ENCODE measurements around the gene ORC6.

Gene ORC6, protein sequence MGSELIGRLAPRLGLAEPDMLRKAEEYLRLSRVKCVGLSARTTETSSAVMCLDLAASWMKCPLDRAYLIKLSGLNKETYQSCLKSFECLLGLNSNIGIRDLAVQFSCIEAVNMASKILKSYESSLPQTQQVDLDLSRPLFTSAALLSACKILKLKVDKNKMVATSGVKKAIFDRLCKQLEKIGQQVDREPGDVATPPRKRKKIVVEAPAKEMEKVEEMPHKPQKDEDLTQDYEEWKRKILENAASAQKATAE

DNA sequence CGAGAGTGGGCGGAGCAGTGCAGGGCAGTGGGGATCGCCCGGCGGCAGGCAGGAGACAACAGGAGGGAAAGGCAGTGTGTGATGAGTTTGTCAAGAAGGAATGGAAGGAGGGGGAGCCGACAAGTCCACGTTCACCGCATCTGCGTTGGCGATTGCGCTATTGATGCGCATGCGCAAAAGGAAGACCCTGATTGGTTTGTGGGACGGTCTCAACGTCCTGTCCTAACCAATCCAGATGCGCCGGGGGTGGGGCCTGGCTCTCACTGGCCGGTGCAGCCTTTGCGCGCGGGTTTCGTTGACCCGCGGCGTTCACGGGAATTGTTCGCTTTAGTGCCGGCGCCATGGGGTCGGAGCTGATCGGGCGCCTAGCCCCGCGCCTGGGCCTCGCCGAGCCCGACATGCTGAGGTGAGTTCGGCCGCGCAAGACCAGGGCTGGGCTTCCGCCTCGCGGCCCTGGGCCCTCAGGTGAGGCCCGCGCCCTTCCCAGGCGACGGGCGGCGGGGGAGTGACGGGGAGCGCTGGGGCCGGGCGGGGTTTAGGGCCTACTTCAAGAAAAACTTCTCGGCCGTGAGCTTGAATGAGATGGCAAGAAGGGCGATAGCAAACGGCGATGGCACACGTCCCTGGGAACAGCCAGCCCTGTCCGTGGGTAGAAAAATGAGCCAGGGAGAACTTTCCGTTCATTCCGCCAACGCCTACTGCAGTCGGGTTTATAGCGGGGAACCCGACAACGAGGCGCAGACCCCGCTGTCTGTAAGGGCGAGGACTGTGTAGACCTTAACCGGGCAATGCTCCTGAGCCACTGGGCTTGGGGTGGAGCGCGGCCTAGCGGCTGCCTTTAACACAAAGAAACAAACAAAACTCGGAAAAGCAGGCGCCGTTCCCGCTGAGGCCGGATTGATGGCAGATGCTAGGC, at the start of gene ORC6:
ORC6 (plus strand) TSS at position 295 of the 916 bp plus-strand sequence; CDS start at position 342, 47 bp downstream.
- H3K4me3 ChIP-seq (ENCODE audit: control insufficient read depth, low read depth, low read length) = peak within 1 kb of the TSS; percentile 92
- TF ChIP-seq, protein P1, sequence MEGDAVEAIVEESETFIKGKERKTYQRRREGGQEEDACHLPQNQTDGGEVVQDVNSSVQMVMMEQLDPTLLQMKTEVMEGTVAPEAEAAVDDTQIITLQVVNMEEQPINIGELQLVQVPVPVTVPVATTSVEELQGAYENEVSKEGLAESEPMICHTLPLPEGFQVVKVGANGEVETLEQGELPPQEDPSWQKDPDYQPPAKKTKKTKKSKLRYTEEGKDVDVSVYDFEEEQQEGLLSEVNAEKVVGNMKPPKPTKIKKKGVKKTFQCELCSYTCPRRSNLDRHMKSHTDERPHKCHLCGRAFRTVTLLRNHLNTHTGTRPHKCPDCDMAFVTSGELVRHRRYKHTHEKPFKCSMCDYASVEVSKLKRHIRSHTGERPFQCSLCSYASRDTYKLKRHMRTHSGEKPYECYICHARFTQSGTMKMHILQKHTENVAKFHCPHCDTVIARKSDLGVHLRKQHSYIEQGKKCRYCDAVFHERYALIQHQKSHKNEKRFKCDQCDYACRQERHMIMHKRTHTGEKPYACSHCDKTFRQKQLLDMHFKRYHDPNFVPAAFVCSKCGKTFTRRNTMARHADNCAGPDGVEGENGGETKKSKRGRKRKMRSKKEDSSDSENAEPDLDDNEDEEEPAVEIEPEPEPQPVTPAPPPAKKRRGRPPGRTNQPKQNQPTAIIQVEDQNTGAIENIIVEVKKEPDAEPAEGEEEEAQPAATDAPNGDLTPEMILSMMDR (IDR thresholded peaks at IDR 0.05; ENCODE audit: control insufficient read depth, insufficient read depth, low read depth, low read length, missing control alignments) = peak; percentile 68
- peak; percentile 82 for DNase-seq (ENCODE audit: low read depth)

- DNase-seq (ENCODE audit: low read depth) = no peak
- no peak overlapping the region for H3K4me3 ChIP-seq (ENCODE audit: control insufficient read depth, low read depth, low read length)
- TF ChIP-seq, protein P1 (IDR thresholded peaks at IDR 0.05; ENCODE audit: control insufficient read depth, insufficient read depth, low read depth, low read length, missing control alignments) = no peak
These were observed 40.8 kb upstream of the ORC6 start for GRCh38 chr16:46648656-46649055.

GRCh38 chr16:46649588-46650253, 39.7 kb upstream of the ORC6 start:
- no peak for DNase-seq (ENCODE audit: low read depth)
- TF ChIP-seq, protein P1 (IDR thresholded peaks at IDR 0.05; ENCODE audit: control insufficient read depth, insufficient read depth, low read depth, low read length, missing control alignments) = no peak
- H3K4me3 ChIP-seq (ENCODE audit: control insufficient read depth, low read depth, low read length) = no peak overlapping the region

DNA sequence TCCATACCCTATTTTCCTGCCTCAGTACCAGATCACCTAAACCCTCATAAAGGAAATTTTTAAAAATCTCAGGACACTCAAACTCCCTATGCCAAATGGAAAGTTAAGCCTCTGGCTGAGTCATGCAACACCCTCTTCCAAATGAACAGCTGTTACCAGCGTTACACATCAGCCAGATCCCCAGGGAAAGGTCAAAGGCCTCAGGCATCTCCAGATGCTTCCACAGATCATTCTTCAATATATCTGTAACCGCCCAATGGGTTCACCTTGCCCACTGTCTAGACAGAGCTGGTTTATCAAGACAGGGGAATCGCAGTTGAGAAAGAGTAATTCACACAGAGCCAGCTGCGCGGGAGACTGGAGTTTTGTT, 39.2 kb upstream of the ORC6 start:
- TF ChIP-seq, protein P1 (IDR thresholded peaks at IDR 0.05; ENCODE audit: control insufficient read depth, insufficient read depth, low read depth, low read length, missing control alignments) = no peak
- H3K4me3 ChIP-seq (ENCODE audit: control insufficient read depth, low read depth, low read length) = no peak overlapping the region
- DNase-seq (ENCODE audit: low read depth) = no peak

DNA sequence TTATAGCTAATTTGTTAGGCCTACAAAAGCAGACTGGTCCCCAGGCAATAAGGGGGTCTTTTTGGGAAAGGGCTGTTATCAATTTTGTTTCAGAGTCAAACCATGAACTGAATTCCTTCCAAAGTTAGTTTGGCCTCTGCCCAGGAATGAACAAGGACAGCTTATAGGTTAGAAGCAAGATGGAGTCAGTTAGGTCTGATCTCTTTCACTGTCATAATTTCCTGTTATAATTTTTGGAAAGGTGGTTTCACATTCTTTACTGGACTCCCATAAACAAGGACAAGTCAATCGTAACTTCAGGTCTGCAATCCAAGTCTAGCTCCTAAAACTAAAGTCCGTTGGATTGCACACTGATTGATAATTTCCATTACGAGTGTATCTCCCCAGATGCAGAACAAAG, 38.2 kb upstream of the ORC6 start:
- DNase-seq (ENCODE audit: low read depth) = no peak
- TF ChIP-seq, protein P1 (IDR thresholded peaks at IDR 0.05; ENCODE audit: control insufficient read depth, insufficient read depth, low read depth, low read length, missing control alignments) = no peak

DNA sequence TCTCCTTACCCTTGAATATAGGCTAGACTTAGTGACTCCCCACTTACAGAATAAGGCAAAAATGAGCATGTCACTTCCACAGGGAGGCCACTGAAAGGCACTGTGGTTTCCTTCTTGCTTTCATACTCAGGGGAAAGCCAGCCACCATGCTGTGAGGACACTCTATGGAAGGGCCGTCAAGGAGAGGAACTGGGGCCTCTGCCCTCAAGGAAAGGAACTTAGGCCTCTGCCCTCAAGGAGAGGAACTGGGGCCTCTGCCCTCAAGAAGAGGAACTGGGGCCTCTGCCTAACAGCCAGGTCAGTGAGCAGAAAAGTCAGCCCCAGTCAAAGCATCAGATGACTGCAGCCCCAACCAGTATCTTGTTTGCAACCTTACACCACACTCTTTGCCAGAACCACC, 30.5 kb upstream of the ORC6 start:
- no peak for DNase-seq (ENCODE audit: low read depth)
- TF ChIP-seq, protein P1 (IDR thresholded peaks at IDR 0.05; ENCODE audit: control insufficient read depth, insufficient read depth, low read depth, low read length, missing control alignments) = no peak
- no peak overlapping the region for H3K4me3 ChIP-seq (ENCODE audit: control insufficient read depth, low read depth, low read length)

More for the DNA sequence above, 38.2 kb upstream of the ORC6 start:
- H3K4me3 ChIP-seq (ENCODE audit: control insufficient read depth, low read depth, low read length) = no peak overlapping the region

Measured in AG09309 (cell line).